HepG2 (cell line): ENCODE data around the gene SYNJ2. TPM values are rescaled to one million over a fixed set of nuclear protein-coding genes. Genes with fewer than 3 reads are reported as not detected.

Source experiments
- FOSL1 ChIP-seq: sonication (generic); formaldehyde crosslinking; IDR thresholded peaks from 2 replicates; pipeline ENCODE4 v1.9.0; 2021; ENCODE audit warnings: missing genetic modification reagents, borderline replicate concordance
- GABPA ChIP-seq, 2 experiments: IDR thresholded peaks; 2 replicates each; pipeline ENCODE4 v1.6.1; 2011 to 2016; ENCODE audit warnings: low read depth in 2 of 2, low read length in 1 of 2, missing biosample characterization in 1 of 2, missing genetic modification characterization in 1 of 2
- KDM2A ChIP-seq: sonication (generic); formaldehyde crosslinking; IDR thresholded peaks from 2 replicates; pipeline ENCODE4 v1.4.0; 2020; ENCODE audit warnings: low read depth, missing genetic modification reagents, borderline replicate concordance
- PITX1 ChIP-seq: sonication (generic); formaldehyde crosslinking; IDR thresholded peaks from 2 replicates; pipeline ENCODE4 v1.5.1; 2020; ENCODE audit warnings: mild to moderate bottlenecking, missing genetic modification reagents
- PPARG ChIP-seq: conservative IDR thresholded peaks from 2 replicates; pipeline ENCODE4 v1.6.1; 2016; ENCODE audit warnings: missing biosample characterization, missing genetic modification reagents
- SOX6 ChIP-seq, 2 experiments: fragments of 450-650 bp in 1 of 2; sonication (generic) in 1 of 2; formaldehyde crosslinking in 1 of 2; IDR thresholded peaks; 2 replicates each; pipeline versions ENCODE4 v1.4.0 to v1.6.1; 2017 to 2020; ENCODE audit warnings: antibody characterized with exemption in 1 of 2, mild to moderate bottlenecking in 1 of 2, missing genetic modification reagents in 1 of 2
- YEATS4 ChIP-seq: sonication (generic); formaldehyde crosslinking; IDR thresholded peaks from 2 replicates; pipeline ENCODE4 v1.4.0; 2020; ENCODE audit warnings: missing genetic modification reagents, borderline replicate concordance
- ZBTB38 ChIP-seq: sonication (generic); formaldehyde crosslinking; IDR thresholded peaks from 2 replicates; pipeline ENCODE4 v1.5.1; 2020; ENCODE audit warnings: mild to moderate bottlenecking, missing genetic modification reagents
- ZNF225 ChIP-seq: sonication (generic); formaldehyde crosslinking; IDR thresholded peaks from 2 replicates; pipeline ENCODE4 v1.4.0; 2020; ENCODE audit warnings: mild to moderate bottlenecking, missing genetic modification reagents
- ZSCAN25 ChIP-seq: sonication (generic); formaldehyde crosslinking; IDR thresholded peaks from 2 replicates; pipeline ENCODE4 v1.8.0; 2022; ENCODE audit warnings: mild to moderate bottlenecking, missing genetic modification reagents
- polyA plus RNA-seq, 8 experiments: library from polyadenylated mRNA; depleted of rRNA in 3 of 8; stranded (reverse) in 7 of 8; unstranded in 1 of 8; fragments of >200 nt; fragmentation: Illumina TruSeq in 4 of 8; extraction: Trizol in 4 of 8; gene quantifications; 2 replicates each; pipeline versions ENCODE4 v1.2.1 to v1.2.3, GENCODE V29; 2011 to 2016; ENCODE audit warnings: low read depth in 4 of 8, missing spikeins in 1 of 8, mixed read lengths in 1 of 8; ENCODE audit not compliant: insufficient read depth in 1 of 8
- total RNA-seq, 5 experiments: library from RNA; depleted of rRNA; stranded (reverse); fragments of >200 nt; fragmentation: Illumina TruSeq; extraction: Trizol; gene quantifications; 2 replicates each; pipeline ENCODE4 v1.2.3, GENCODE V29; 2016; ENCODE audit warnings: low read depth in 1 of 5
- TF ChIP-seq, protein P1 (sequence below): sonication (generic); formaldehyde crosslinking; IDR thresholded peaks from 2 replicates; pipeline ENCODE4; 2020; ENCODE audit warnings: missing genetic modification reagents, mild to moderate bottlenecking, borderline replicate concordance
- TF ChIP-seq, protein P2 (sequence below): sonication (generic); formaldehyde crosslinking; IDR thresholded peaks from 2 replicates; pipeline ENCODE4 v1.5.1; 2020; ENCODE audit warnings: mild to moderate bottlenecking, missing genetic modification reagents, moderate library complexity
- TF ChIP-seq, protein P3 (sequence below): sonication (generic); formaldehyde crosslinking; IDR thresholded peaks from 2 replicates; pipeline ENCODE4 v1.4.0; 2020; ENCODE audit warnings: missing genetic modification reagents, borderline replicate concordance
- TF ChIP-seq, protein P4 (sequence below): sonication (generic); formaldehyde crosslinking; IDR thresholded peaks from 2 replicates; pipeline ENCODE4 v1.4.0; 2020; ENCODE audit warnings: missing genetic modification reagents; ENCODE audit errors: not compliant biosample characterization
- TF ChIP-seq, protein P5 (sequence below): sonication (generic); formaldehyde crosslinking; IDR thresholded peaks from 2 replicates; pipeline ENCODE4 v1.8.0; 2022; ENCODE audit warnings: mild to moderate bottlenecking, missing genetic modification reagents
- TF ChIP-seq, protein P6 (sequence below): sonication (generic); formaldehyde crosslinking; IDR thresholded peaks from 2 replicates; pipeline ENCODE4 v1.8.0; 2022; ENCODE audit warnings: mild to moderate bottlenecking, missing genetic modification reagents, moderate library complexity

SYNJ2 gene
- total and polyA plus RNA-seq, 2 of the 13 experiments (the other 11 are each of a cell fraction or from before 2014, with no cell fraction given): 39.1 to 57.6 TPM

DNA sequence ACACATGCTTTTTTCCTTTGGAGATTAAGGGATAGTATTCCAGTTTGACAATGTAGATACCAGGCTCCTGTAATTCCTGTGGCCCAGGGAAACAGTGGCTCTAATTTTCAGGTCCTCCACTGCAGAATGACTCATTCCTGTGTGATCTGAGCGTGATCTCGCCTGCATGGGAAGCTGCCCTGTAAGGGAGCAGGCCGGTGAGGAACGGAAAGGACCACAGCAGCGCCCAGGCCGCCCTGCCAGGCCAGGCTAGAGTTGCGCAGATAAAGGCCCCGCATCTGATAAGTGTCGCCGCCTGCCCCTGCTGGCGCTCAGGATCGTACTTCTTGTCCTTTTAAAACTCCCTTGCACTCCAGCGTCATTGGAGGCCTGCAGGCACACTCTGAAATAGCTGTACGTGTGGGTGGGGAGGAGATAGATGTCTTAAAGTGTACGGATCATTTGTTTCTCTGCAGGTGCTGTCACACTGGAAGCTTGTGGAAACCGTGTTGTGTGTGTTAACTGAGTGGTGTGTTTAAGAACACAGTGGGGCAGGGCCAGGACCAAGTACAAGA lies 60.7 kb downstream of the SYNJ2 start (continued):
- TF ChIP-seq SOX6 (IDR thresholded peaks at IDR 0.05) (no peak), SOX6 (CRISPR knock-in tag; IDR thresholded peaks at IDR 0.05) (peak; percentile 18; the same call in 1 of the 2 replicates), FOSL1 (no peak), YEATS4 (CRISPR knock-in tag) (0 out of 2 replicates have a peak, but pooled peaks have one; percentile 13), ZBTB38 (CRISPR knock-in tag) (peak; percentile 59; the same call in 1 of the 2 replicates), ZSCAN25 (CRISPR knock-in tag) (no peak), PITX1 (CRISPR knock-in tag) (no peak), KDM2A (CRISPR knock-in tag) (no peak), PPARG (CRISPR knock-in tag) (no peak), GABPA (IDR thresholded peaks at IDR 0.05; ENCODE audit: low read depth, low read length) (no peak), GABPA (CRISPR knock-in tag; IDR thresholded peaks at IDR 0.05; ENCODE audit: low read depth) (no peak), ZNF225 (CRISPR knock-in tag) (no peak)
- TF ChIP-seq, protein P1, sequence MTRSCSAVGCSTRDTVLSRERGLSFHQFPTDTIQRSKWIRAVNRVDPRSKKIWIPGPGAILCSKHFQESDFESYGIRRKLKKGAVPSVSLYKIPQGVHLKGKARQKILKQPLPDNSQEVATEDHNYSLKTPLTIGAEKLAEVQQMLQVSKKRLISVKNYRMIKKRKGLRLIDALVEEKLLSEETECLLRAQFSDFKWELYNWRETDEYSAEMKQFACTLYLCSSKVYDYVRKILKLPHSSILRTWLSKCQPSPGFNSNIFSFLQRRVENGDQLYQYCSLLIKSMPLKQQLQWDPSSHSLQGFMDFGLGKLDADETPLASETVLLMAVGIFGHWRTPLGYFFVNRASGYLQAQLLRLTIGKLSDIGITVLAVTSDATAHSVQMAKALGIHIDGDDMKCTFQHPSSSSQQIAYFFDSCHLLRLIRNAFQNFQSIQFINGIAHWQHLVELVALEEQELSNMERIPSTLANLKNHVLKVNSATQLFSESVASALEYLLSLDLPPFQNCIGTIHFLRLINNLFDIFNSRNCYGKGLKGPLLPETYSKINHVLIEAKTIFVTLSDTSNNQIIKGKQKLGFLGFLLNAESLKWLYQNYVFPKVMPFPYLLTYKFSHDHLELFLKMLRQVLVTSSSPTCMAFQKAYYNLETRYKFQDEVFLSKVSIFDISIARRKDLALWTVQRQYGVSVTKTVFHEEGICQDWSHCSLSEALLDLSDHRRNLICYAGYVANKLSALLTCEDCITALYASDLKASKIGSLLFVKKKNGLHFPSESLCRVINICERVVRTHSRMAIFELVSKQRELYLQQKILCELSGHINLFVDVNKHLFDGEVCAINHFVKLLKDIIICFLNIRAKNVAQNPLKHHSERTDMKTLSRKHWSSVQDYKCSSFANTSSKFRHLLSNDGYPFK (CRISPR knock-in tag): no peak
- TF ChIP-seq, protein P2, sequence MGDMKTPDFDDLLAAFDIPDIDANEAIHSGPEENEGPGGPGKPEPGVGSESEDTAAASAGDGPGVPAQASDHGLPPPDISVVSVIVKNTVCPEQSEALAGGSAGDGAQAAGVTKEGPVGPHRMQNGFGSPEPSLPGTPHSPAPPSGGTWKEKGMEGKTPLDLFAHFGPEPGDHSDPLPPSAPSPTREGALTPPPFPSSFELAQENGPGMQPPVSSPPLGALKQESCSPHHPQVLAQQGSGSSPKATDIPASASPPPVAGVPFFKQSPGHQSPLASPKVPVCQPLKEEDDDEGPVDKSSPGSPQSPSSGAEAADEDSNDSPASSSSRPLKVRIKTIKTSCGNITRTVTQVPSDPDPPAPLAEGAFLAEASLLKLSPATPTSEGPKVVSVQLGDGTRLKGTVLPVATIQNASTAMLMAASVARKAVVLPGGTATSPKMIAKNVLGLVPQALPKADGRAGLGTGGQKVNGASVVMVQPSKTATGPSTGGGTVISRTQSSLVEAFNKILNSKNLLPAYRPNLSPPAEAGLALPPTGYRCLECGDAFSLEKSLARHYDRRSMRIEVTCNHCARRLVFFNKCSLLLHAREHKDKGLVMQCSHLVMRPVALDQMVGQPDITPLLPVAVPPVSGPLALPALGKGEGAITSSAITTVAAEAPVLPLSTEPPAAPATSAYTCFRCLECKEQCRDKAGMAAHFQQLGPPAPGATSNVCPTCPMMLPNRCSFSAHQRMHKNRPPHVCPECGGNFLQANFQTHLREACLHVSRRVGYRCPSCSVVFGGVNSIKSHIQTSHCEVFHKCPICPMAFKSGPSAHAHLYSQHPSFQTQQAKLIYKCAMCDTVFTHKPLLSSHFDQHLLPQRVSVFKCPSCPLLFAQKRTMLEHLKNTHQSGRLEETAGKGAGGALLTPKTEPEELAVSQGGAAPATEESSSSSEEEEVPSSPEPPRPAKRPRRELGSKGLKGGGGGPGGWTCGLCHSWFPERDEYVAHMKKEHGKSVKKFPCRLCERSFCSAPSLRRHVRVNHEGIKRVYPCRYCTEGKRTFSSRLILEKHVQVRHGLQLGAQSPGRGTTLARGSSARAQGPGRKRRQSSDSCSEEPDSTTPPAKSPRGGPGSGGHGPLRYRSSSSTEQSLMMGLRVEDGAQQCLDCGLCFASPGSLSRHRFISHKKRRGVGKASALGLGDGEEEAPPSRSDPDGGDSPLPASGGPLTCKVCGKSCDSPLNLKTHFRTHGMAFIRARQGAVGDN (CRISPR knock-in tag): peak; percentile 56
- TF ChIP-seq, protein P3, sequence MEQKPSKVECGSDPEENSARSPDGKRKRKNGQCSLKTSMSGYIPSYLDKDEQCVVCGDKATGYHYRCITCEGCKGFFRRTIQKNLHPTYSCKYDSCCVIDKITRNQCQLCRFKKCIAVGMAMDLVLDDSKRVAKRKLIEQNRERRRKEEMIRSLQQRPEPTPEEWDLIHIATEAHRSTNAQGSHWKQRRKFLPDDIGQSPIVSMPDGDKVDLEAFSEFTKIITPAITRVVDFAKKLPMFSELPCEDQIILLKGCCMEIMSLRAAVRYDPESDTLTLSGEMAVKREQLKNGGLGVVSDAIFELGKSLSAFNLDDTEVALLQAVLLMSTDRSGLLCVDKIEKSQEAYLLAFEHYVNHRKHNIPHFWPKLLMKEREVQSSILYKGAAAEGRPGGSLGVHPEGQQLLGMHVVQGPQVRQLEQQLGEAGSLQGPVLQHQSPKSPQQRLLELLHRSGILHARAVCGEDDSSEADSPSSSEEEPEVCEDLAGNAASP (CRISPR knock-in tag): no peak
- TF ChIP-seq, protein P4, sequence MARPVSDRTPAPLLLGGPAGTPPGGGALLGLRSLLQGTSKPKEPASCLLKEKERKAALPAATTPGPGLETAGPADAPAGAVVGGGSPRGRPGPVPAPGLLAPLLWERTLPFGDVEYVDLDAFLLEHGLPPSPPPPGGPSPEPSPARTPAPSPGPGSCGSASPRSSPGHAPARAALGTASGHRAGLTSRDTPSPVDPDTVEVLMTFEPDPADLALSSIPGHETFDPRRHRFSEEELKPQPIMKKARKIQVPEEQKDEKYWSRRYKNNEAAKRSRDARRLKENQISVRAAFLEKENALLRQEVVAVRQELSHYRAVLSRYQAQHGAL (CRISPR knock-in tag): no peak
- TF ChIP-seq, protein P5, sequence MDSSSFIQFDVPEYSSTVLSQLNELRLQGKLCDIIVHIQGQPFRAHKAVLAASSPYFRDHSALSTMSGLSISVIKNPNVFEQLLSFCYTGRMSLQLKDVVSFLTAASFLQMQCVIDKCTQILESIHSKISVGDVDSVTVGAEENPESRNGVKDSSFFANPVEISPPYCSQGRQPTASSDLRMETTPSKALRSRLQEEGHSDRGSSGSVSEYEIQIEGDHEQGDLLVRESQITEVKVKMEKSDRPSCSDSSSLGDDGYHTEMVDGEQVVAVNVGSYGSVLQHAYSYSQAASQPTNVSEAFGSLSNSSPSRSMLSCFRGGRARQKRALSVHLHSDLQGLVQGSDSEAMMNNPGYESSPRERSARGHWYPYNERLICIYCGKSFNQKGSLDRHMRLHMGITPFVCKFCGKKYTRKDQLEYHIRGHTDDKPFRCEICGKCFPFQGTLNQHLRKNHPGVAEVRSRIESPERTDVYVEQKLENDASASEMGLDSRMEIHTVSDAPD (CRISPR knock-in tag): no peak
- TF ChIP-seq, protein P6, sequence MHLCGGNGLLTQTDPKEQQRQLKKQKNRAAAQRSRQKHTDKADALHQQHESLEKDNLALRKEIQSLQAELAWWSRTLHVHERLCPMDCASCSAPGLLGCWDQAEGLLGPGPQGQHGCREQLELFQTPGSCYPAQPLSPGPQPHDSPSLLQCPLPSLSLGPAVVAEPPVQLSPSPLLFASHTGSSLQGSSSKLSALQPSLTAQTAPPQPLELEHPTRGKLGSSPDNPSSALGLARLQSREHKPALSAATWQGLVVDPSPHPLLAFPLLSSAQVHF: no peak
